ENCODE results near the gene COL23A1.

Gene COL23A1

GRCh38 chr5:178458140-178458539 is 132.1 kb downstream of the COL23A1 start:
- no peak overlapping the region for H3K4me3 ChIP-seq (ENCODE audit: low read depth, low read length)
- DNase-seq (ENCODE audit: low read depth), result no peak
- no peak for TF ChIP-seq CTCF (conservative IDR thresholded peaks at IDR 0.05; ENCODE audit: low read depth, low read length)

GRCh38 chr5:178457471-178457870 is 132.7 kb downstream of the COL23A1 start:
- no peak for DNase-seq (ENCODE audit: low read depth)
- no peak for TF ChIP-seq CTCF (conservative IDR thresholded peaks at IDR 0.05; ENCODE audit: low read depth, low read length)
- H3K4me3 ChIP-seq (ENCODE audit: low read depth, low read length), result no peak overlapping the region

GRCh38 chr5:178455480-178455835 is 134.7 kb downstream of the COL23A1 start:
- TF ChIP-seq CTCF (conservative IDR thresholded peaks at IDR 0.05; ENCODE audit: low read depth, low read length), result no peak
- no peak for DNase-seq (ENCODE audit: low read depth)
- H3K4me3 ChIP-seq (ENCODE audit: low read depth, low read length), result no peak overlapping the region

GRCh38 chr5:178454821-178455479 is 135.2 kb downstream of the COL23A1 start:
- TF ChIP-seq CTCF (conservative IDR thresholded peaks at IDR 0.05; ENCODE audit: low read depth, low read length), result no peak
- no peak for DNase-seq (ENCODE audit: low read depth)
- no peak overlapping the region for H3K4me3 ChIP-seq (ENCODE audit: low read depth, low read length)

- H3K4me3 ChIP-seq (ENCODE audit: low read depth, low read length), result no peak overlapping the region
- TF ChIP-seq CTCF (conservative IDR thresholded peaks at IDR 0.05; ENCODE audit: low read depth, low read length), result no peak
- no peak for DNase-seq (ENCODE audit: low read depth)
These were observed 135.9 kb downstream of the COL23A1 start for GRCh38 chr5:178454303-178454702.

- no peak overlapping the region for H3K4me3 ChIP-seq (ENCODE audit: low read depth, low read length)
- DNase-seq (ENCODE audit: low read depth), result peak; percentile 40
- no peak for TF ChIP-seq CTCF (conservative IDR thresholded peaks at IDR 0.05; ENCODE audit: low read depth, low read length)
These were observed 137.0 kb downstream of the COL23A1 start for GRCh38 chr5:178453224-178453623.
